ENCODE data around the gene CHURC1.
"Not testable (repeated sequence)": the region's sequence is repeated elsewhere in the genome, so short reads cannot be mapped to it uniquely, and the experiment has no call there.

CHURC1 gene

GRCh38 chr14:64910847-64911495 lies 3.3 kb upstream of the CHURC1 start:
- no peak for DNase-seq

GRCh38 chr14:64912261-64912660 lies 2.0 kb upstream of the CHURC1 start:
- no peak for DNase-seq

- DNase-seq = not testable (repeated sequence)
These were observed 778 bp upstream of the CHURC1 start for GRCh38 chr14:64913477-64913876.

GRCh38 chr14:64915029-64915424 lies 772 bp downstream of the CHURC1 start:
- no peak for DNase-seq

GRCh38 chr14:64915797-64916196 lies 1.5 kb downstream of the CHURC1 start:
- no peak for DNase-seq

GRCh38 chr14:64918216-64918615 lies 4.0 kb downstream of the CHURC1 start:
- DNase-seq = no peak

GRCh38 chr14:64919215-64919614 lies 5.0 kb downstream of the CHURC1 start:
- DNase-seq = no peak

- DNase-seq = no peak
These were observed 5.4 kb downstream of the CHURC1 start for GRCh38 chr14:64919618-64920017.

- DNase-seq = no peak
These were observed 6.2 kb downstream of the CHURC1 start for GRCh38 chr14:64920465-64920864.

GRCh38 chr14:64923015-64923414 lies 8.8 kb downstream of the CHURC1 start:
- DNase-seq = no peak

- DNase-seq = no peak
These were observed 12.2 kb downstream of the CHURC1 start for GRCh38 chr14:64926398-64926995.

- no peak for DNase-seq
These were observed 12.8 kb downstream of the CHURC1 start for GRCh38 chr14:64927031-64927430.

GRCh38 chr14:64928239-64929013 lies 14.2 kb downstream of the CHURC1 start:
- DNase-seq = no peak

GRCh38 chr14:64929014-64929359 lies 14.7 kb downstream of the CHURC1 start:
- no peak for DNase-seq

GRCh38 chr14:64930085-64930843 lies 16.0 kb downstream of the CHURC1 start:
- no peak for DNase-seq

- DNase-seq = no peak
These were observed 16.9 kb downstream of the CHURC1 start for GRCh38 chr14:64931123-64931522.

- DNase-seq = no peak
These were observed 18.0 kb downstream of the CHURC1 start for GRCh38 chr14:64932231-64932630.

GRCh38 chr14:64934338-64934929 lies 20.2 kb downstream of the CHURC1 start:
- DNase-seq = no peak

- no peak for DNase-seq
These were observed 21.3 kb downstream of the CHURC1 start for GRCh38 chr14:64935508-64935907.

- no peak for DNase-seq
These were observed 23.0 kb downstream of the CHURC1 start for GRCh38 chr14:64937171-64937820.

GRCh38 chr14:64937821-64938193 lies 23.6 kb downstream of the CHURC1 start:
- no peak for DNase-seq

- DNase-seq = no peak
These were observed 24.9 kb downstream of the CHURC1 start for GRCh38 chr14:64938972-64939816.

All from cortex of kidney (tissue), 1 donor.